A549 (cell line): Measurements from ENCODE around the gene SPTLC3. TPM values are rescaled to one million over a fixed set of nuclear protein-coding genes. Genes with fewer than 3 reads are reported as not detected.

Source experiments
- ATAC-seq, 2 experiments: fragments of 200-7000 bp in 1 of 2; fragments of >200 bp in 1 of 2; cut with Nextera tagmentation in 1 of 2; cut with Tn5 transposase in 1 of 2; 3 replicates each; pipeline versions ENCODE4 v1.8.0 to v1.9.1; 2018 to 2020; ENCODE audit warnings: mild to moderate bottlenecking in 1 of 2, moderate library complexity in 1 of 2
- CTCF ChIA-PET: fragments of 300-600 bp; sonication (Branson Sonifier 250); formaldehyde crosslinking; extraction: SDS; loops from one replicate; lab custom pipeline; 2021; ENCODE audit warnings: antibody characterized with exemption, inconsistent platforms; lab: Yijun Ruan, JAX
- POLR2A ChIA-PET: fragments of 350-600 bp; formaldehyde crosslinking; extraction: SDS; loops from one replicate; lab custom pipeline; 2021; ENCODE audit warnings: antibody characterized with exemption, inconsistent platforms; lab: Yijun Ruan, JAX
- DNase-seq, 2 experiments: peaks; one replicate each; pipeline versions ENCODE4 v3.0.0 to v3.0.0-alpha.2; 2011 to 2016; ENCODE audit warnings: low read depth in 1 of 2, low spot score in 1 of 2
- FAIRE-seq: peaks from 2 replicates; lab custom pipeline; 2011; peaks lifted over from hg19 to GRCh38; lab: Jason Lieb, UNC
- H3K27ac ChIP-seq, 2 experiments: fragments of >200 bp; sonication (Bioruptor Twin); formaldehyde crosslinking; 3 replicates each; pipeline ENCODE4 v1.5.1; 2016 to 2017
- H3K4me1 ChIP-seq: fragments of >200 bp; sonication (Bioruptor Twin); formaldehyde crosslinking; 3 replicates; pipeline ENCODE4 v1.6.1; 2016
- H3K4me2 ChIP-seq: fragments of >200 bp; sonication (Bioruptor Twin); formaldehyde crosslinking; 3 replicates; pipeline ENCODE4 v1.6.1; 2016
- H3K4me3 ChIP-seq: fragments of >200 bp; sonication (Bioruptor Twin); formaldehyde crosslinking; 3 replicates; pipeline ENCODE4 v1.5.1; 2016
- H3K9me3 ChIP-seq: fragments of >200 bp; sonication (Bioruptor Twin); formaldehyde crosslinking; 3 replicates; pipeline ENCODE4 v1.6.1; 2016
- CBX8 ChIP-seq: fragments of 200-600 bp; sonication (generic); IDR thresholded peaks from 2 replicates; pipeline ENCODE4 v1.6.1; 2016
- CEBPB ChIP-seq, 2 experiments: fragments of >200 bp in 1 of 2; sonication (Bioruptor Twin) in 1 of 2; formaldehyde crosslinking in 1 of 2; IDR thresholded peaks; 2 replicates each; pipeline ENCODE4 v1.6.1; 2012 to 2016
- ESRRA ChIP-seq: fragments of 150-350 bp; IDR thresholded peaks from 2 replicates; pipeline ENCODE4 v1.6.1; 2014; ENCODE audit warnings: mild to moderate bottlenecking, low read length, borderline replicate concordance
- FOSB ChIP-seq: fragments of 250-450 bp; sonication (Bioruptor Pico); IDR thresholded peaks from 2 replicates; pipeline ENCODE4 v1.5.0; 2020; ENCODE audit warnings: mild to moderate bottlenecking, moderate library complexity
- FOSL2 ChIP-seq, 2 experiments: fragments of 450-650 bp in 1 of 2; fragments of >200 bp in 1 of 2; sonication (Bioruptor Twin) in 1 of 2; formaldehyde crosslinking; IDR thresholded peaks; 2 replicates each; pipeline versions ENCODE4 v1.5.0 to v1.6.1; 2016 to 2020; ENCODE audit warnings: mild to moderate bottlenecking in 1 of 2, moderate library complexity in 1 of 2
- GATA3 ChIP-seq: IDR thresholded peaks from 2 replicates; pipeline ENCODE4 v1.6.1; 2012; ENCODE audit warnings: borderline replicate concordance
- HDAC2 ChIP-seq: fragments of 200-600 bp; sonication (generic); IDR thresholded peaks from 2 replicates; pipeline ENCODE4 v1.6.1; 2016
- HOXB13 ChIP-seq: fragments of 250-450 bp; sonication (Bioruptor Pico); IDR thresholded peaks from 2 replicates; pipeline ENCODE4 v1.5.0; 2020; ENCODE audit warnings: low read depth, mild to moderate bottlenecking, moderate library complexity
- JUNB ChIP-seq: fragments of >200 bp; sonication (Bioruptor Twin); formaldehyde crosslinking; IDR thresholded peaks from 2 replicates; pipeline ENCODE4 v1.6.1; 2016
- KDM1A ChIP-seq: fragments of 200-600 bp; sonication (generic); IDR thresholded peaks from 2 replicates; pipeline ENCODE4 v1.6.1; 2016; ENCODE audit warnings: low read depth, mild to moderate bottlenecking
- RARB ChIP-seq: fragments of 250-450 bp; sonication (Bioruptor Pico); IDR thresholded peaks from 2 replicates; pipeline ENCODE4 v1.8.0; 2021; ENCODE audit warnings: mild to moderate bottlenecking, moderate library complexity
- RCOR1 ChIP-seq: fragments of 150-350 bp; IDR thresholded peaks from 2 replicates; pipeline ENCODE4 v1.6.1; 2014; ENCODE audit warnings: antibody characterized with exemption, low read length, low read depth
- RFX5 ChIP-seq: fragments of 450-650 bp; IDR thresholded peaks from 2 replicates; pipeline ENCODE4 v1.7.1; 2014; ENCODE audit warnings: antibody characterized with exemption, mild to moderate bottlenecking, moderate library complexity
- TP53 ChIP-seq: fragments of 250-450 bp; sonication (Bioruptor Pico); IDR thresholded peaks from 2 replicates; pipeline ENCODE4 v1.5.0; 2021; ENCODE audit warnings: mild to moderate bottlenecking, moderate library complexity
- ZC3H11A ChIP-seq: fragments of 450-650 bp; IDR thresholded peaks from 2 replicates; pipeline ENCODE4 v1.6.1; 2014; ENCODE audit warnings: antibody characterized with exemption, mild to moderate bottlenecking
- WGBS: methylation state at CpG from one replicate; pipeline ENCODE4 v1.1.6; 2017; ENCODE audit errors: missing lambda C conversion rate; 5-methylcytosine and 5-hydroxymethylcytosine counted together
- polyA plus RNA-seq, 4 experiments: library from polyadenylated mRNA; depleted of rRNA in 3 of 4; stranded (reverse); fragments of >200 nt; fragmentation: RNase III in 1 of 4; extraction: RNeasy Plus Mini Kit Qiagen cat#74134 plus additional on column Dnase treatment in 1 of 4; gene quantifications; 2 replicates in 3 of 4; 3 replicates in 1 of 4; pipeline ENCODE4 v1.2.3, GENCODE V29; 2011 to 2017
- TF ChIP-seq, protein P1 (sequence below): fragments of >200 bp; sonication (Bioruptor Twin); formaldehyde crosslinking; IDR thresholded peaks from 3 replicates; pipeline ENCODE4 v1.5.1; 2016
- TF ChIP-seq, protein P2 (sequence below): IDR thresholded peaks from 2 replicates; pipeline ENCODE4 v1.6.1; 2012; ENCODE audit warnings: low read depth, borderline replicate concordance
- TF ChIP-seq, protein P3 (sequence below): fragments of >200 bp; sonication (Bioruptor Twin); formaldehyde crosslinking; IDR thresholded peaks from 3 replicates; pipeline ENCODE4 v1.6.1; 2016
- TF ChIP-seq, protein P4 (sequence below): fragments of 450-650 bp; IDR thresholded peaks from 2 replicates; pipeline ENCODE4 v1.6.1; 2014; ENCODE audit warnings: antibody characterized with exemption
- TF ChIP-seq, protein P5 (sequence below): fragments of 250-450 bp; sonication (Bioruptor Pico); IDR thresholded peaks from 2 replicates; pipeline ENCODE4 v1.5.0; 2020; ENCODE audit warnings: low read depth, mild to moderate bottlenecking, moderate library complexity

The SPTLC3 gene
- polyA plus RNA-seq, 2 of the 4 experiments (the other 2 are of a cell fraction), result 0.10 to 0.57 TPM

DNA sequence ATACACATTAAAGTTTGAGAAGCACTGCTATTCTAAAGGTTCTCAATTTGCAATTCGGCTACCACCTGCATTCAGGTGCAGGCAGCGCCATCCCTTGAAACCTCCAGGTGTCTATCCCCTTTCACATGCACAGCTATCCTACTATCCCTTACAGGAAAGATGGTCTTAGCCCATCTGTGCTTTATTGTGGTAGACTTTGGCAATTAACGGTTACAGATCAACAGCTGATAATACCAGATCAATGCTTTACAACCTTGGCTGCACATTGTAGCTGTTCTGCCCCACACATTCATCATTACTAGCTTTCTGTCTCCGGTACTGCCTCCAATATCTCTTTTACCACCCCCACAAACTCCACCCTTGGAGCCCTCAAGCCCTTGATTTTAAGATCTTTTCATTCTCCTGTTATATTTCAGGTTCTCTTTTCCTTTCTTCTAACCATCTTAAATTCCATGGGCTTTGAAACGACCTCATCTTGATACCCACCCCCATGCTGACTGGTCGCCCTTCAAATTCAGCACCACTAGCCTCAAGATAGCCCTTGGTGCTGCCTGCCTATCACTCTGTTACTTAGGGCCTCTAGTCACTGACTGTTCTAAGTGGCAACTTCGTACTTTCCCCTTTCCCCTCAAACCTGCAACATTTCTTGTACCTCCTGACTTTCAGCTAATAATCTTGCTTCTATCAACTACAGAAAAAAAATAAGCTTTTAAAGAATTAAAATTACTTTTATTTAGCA lies 50.8 kb downstream of the SPTLC3 start:
- ChIA-PET POLR2A (no interaction called here), CTCF (interaction anchor here (0.8 to 1.4 kb wide), 2 partner anchors 11 to 89 kb away, joined by 3 read pairs; no protein-coding TSS in a partner anchor)
- TF ChIP-seq RFX5 (no peak), CEBPB (IDR thresholded peaks at IDR 0.05) (no peak), TP53 (CRISPR knock-in tag) (no peak), FOSB (CRISPR knock-in tag) (no peak), KDM1A (no peak), RCOR1 (no peak), RARB (CRISPR knock-in tag) (no peak), HDAC2 (no peak)
- TF ChIP-seq, protein P1, sequence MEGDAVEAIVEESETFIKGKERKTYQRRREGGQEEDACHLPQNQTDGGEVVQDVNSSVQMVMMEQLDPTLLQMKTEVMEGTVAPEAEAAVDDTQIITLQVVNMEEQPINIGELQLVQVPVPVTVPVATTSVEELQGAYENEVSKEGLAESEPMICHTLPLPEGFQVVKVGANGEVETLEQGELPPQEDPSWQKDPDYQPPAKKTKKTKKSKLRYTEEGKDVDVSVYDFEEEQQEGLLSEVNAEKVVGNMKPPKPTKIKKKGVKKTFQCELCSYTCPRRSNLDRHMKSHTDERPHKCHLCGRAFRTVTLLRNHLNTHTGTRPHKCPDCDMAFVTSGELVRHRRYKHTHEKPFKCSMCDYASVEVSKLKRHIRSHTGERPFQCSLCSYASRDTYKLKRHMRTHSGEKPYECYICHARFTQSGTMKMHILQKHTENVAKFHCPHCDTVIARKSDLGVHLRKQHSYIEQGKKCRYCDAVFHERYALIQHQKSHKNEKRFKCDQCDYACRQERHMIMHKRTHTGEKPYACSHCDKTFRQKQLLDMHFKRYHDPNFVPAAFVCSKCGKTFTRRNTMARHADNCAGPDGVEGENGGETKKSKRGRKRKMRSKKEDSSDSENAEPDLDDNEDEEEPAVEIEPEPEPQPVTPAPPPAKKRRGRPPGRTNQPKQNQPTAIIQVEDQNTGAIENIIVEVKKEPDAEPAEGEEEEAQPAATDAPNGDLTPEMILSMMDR, result no peak
- TF ChIP-seq, protein P2, sequence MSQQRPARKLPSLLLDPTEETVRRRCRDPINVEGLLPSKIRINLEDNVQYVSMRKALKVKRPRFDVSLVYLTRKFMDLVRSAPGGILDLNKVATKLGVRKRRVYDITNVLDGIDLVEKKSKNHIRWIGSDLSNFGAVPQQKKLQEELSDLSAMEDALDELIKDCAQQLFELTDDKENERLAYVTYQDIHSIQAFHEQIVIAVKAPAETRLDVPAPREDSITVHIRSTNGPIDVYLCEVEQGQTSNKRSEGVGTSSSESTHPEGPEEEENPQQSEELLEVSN, result no peak
- TF ChIP-seq, protein P3, sequence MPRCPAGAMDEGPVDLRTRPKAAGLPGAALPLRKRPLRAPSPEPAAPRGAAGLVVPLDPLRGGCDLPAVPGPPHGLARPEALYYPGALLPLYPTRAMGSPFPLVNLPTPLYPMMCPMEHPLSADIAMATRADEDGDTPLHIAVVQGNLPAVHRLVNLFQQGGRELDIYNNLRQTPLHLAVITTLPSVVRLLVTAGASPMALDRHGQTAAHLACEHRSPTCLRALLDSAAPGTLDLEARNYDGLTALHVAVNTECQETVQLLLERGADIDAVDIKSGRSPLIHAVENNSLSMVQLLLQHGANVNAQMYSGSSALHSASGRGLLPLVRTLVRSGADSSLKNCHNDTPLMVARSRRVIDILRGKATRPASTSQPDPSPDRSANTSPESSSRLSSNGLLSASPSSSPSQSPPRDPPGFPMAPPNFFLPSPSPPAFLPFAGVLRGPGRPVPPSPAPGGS, result no peak
- Histone ChIP-seq H3K4me2 (no peak overlapping the region), H3K4me3 (no peak overlapping the region), H3K4me1 (no peaks in the 10 kb centered on the region), H3K9me3 (no peaks in the 10 kb centered on the region), H3K27ac (no peak overlapping the region)
- FAIRE-seq (no peak), ATAC-seq (no peak), DNase-seq (no peak)
- WGBS, result 35% methylated on average over 7 of the region's 7 CpGs

DNA sequence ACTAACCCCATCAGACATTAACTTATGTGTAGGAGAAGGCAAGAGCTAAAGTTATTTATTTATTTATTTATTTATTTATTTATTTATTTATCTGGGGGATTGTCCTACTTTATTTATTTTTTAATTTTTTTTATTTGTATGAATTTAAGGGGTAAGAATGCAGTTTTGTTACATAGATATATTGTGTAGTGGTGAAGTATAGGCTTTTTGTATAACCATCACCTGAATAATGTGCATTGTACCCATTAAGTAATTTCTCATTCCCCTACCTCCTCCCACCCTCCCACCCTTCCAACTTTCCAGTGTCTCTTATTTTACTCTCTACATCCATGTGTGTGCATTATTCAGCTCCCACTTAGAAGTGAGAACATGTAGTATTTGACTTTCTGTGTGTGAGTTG lies 51.6 kb downstream of the SPTLC3 start:
- ATAC-seq, result no peak
- CTCF ChIA-PET, result interaction anchor here (1.4 kb wide), 1 partner anchor 10 kb away, joined by 3 read pairs; no protein-coding TSS in a partner anchor
- Histone ChIP-seq H3K27ac (no peak overlapping the region), H3K9me3 (no peaks in the 10 kb centered on the region), H3K4me3 (no peak overlapping the region), H3K4me1 (no peaks in the 10 kb centered on the region), H3K4me2 (no peak overlapping the region)
- DNase-seq, result no peak
- POLR2A ChIA-PET, result no interaction called here
- TF ChIP-seq ZC3H11A (0 out of 2 replicates have a peak, but pooled peaks have one; percentile 9), HOXB13 (CRISPR knock-in tag) (no peak), ESRRA (no peak)
- TF ChIP-seq, protein P4, sequence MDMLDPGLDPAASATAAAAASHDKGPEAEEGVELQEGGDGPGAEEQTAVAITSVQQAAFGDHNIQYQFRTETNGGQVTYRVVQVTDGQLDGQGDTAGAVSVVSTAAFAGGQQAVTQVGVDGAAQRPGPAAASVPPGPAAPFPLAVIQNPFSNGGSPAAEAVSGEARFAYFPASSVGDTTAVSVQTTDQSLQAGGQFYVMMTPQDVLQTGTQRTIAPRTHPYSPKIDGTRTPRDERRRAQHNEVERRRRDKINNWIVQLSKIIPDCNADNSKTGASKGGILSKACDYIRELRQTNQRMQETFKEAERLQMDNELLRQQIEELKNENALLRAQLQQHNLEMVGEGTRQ, result no peak
- TF ChIP-seq, protein P5, sequence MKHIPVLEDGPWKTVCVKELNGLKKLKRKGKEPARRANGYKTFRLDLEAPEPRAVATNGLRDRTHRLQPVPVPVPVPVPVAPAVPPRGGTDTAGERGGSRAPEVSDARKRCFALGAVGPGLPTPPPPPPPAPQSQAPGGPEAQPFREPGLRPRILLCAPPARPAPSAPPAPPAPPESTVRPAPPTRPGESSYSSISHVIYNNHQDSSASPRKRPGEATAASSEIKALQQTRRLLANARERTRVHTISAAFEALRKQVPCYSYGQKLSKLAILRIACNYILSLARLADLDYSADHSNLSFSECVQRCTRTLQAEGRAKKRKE (CRISPR knock-in tag), result no peak
- no peak for FAIRE-seq

DNA sequence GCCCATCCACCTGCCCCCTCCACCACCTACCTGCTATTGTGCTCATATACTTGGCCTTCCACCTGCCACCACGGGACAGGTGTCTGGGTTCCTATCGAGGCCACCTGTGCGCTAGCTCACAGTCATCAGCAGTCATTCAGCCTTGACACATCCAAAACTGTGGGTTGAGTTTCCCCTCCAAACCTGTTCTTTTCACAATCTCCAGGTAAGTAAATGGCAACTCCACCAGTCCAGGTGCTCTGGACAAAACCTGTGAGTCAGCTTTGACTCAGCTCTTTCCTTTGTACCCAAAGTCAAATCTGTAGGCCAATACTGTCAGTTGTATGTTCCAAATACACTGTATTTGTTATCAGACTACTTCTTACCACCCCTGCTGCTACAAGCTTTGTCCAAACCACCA lies 52.6 kb downstream of the SPTLC3 start:
- Histone ChIP-seq H3K9me3 (peaks cover 2% of the 10 kb centered on the region; the same call in 1 of the 3 replicates), H3K4me2 (no peak overlapping the region), H3K4me3 (no peak overlapping the region), H3K4me1 (no peaks in the 10 kb centered on the region), H3K27ac (no peak overlapping the region)
- CTCF ChIA-PET, result interaction anchor here (0.6 kb wide), 1 partner anchor 239 kb away, joined by 3 read pairs; no protein-coding TSS in a partner anchor
- ATAC-seq, result no peak
- DNase-seq, result no peak
- POLR2A ChIA-PET, result no interaction called here
- FAIRE-seq, result no peak
- 52% methylated on average over 3 of the region's 3 CpGs for WGBS
- TF ChIP-seq JUNB, result no peak
- TF ChIP-seq FOSL2 (IDR thresholded peaks at IDR 0.05), result no peak
- no peak for TF ChIP-seq FOSL2 (CRISPR knock-in tag; IDR thresholded peaks at IDR 0.05)
- TF ChIP-seq KDM1A, result no peak
- TF ChIP-seq CBX8, result no peak
- TF ChIP-seq GATA3, result no peak
